HEK293 (cell line): ENCODE measurements around the gene CCDC24.

Source experiments
- CTCF ChIA-PET: fragments of 350-600 bp; formaldehyde crosslinking; extraction: SDS; loops from one replicate; lab custom pipeline; 2021; ENCODE audit warnings: antibody characterized with exemption; lab: Yijun Ruan, JAX
- POLR2A ChIA-PET: fragments of 300-600 bp; formaldehyde crosslinking; extraction: SDS; loops from one replicate; lab custom pipeline; 2020; ENCODE audit warnings: antibody characterized with exemption, inconsistent platforms; lab: Yijun Ruan, JAX
- H3K27ac ChIP-seq: fragments of 200-500 bp; sonication (Bioruptor generic); 2 replicates; pipeline ENCODE4 v1.5.1; 2014; ENCODE audit warnings: low read depth, low read length, control low read depth, inconsistent platforms; ENCODE audit errors: extremely low read depth
- H3K36me3 ChIP-seq, 2 experiments: fragments of 200-500 bp in 1 of 2; sonication (Bioruptor generic) in 1 of 2; 1 replicate in 1 of 2; 2 replicates in 1 of 2; pipeline ENCODE4 v1.5.1; 2014 to 2017; ENCODE audit warnings: inconsistent platforms in 2 of 2, low read length in 2 of 2; ENCODE audit not compliant: control insufficient read depth in 2 of 2, insufficient read depth in 1 of 2
- H3K4me1 ChIP-seq: fragments of 200-500 bp; sonication (Bioruptor generic); 2 replicates; pipeline ENCODE4 v1.5.1; 2014; ENCODE audit warnings: mild to moderate bottlenecking, low read length, inconsistent platforms; ENCODE audit not compliant: control insufficient read depth, insufficient read depth
- H3K4me3 ChIP-seq: 2 replicates; pipeline ENCODE4 v1.5.1; 2011; ENCODE audit warnings: low read depth, mild to moderate bottlenecking, control low read depth, low read length, moderate library complexity
- H3K9me3 ChIP-seq: fragments of 200-500 bp; sonication (Bioruptor generic); 2 replicates; pipeline ENCODE4 v1.5.1; 2014; ENCODE audit warnings: low read depth, low read length, inconsistent platforms; ENCODE audit not compliant: control insufficient read depth, insufficient read depth
- HOXC10 ChIP-seq: sonication (generic); formaldehyde crosslinking; IDR thresholded peaks from 2 replicates; pipeline ENCODE4 v1.8.1; 2023; ENCODE audit warnings: mild to moderate bottlenecking, missing genetic modification reagents
- MEIS1 ChIP-seq: sonication (generic); formaldehyde crosslinking; IDR thresholded peaks from 2 replicates; pipeline ENCODE4 v1.8.1; 2022; ENCODE audit warnings: missing genetic modification reagents, mild to moderate bottlenecking, borderline replicate concordance
- REPIN1 ChIP-seq: fragments of 450-650 bp; formaldehyde crosslinking; IDR thresholded peaks from 2 replicates; pipeline ENCODE4 v1.5.1; 2017; ENCODE audit warnings: missing biosample characterization, missing genetic modification characterization, low read depth
- SCRT1 ChIP-seq: fragments of 450-650 bp; formaldehyde crosslinking; IDR thresholded peaks from 2 replicates; pipeline ENCODE4 v1.5.1; 2016; ENCODE audit warnings: missing biosample characterization, missing genetic modification characterization, borderline replicate concordance
- ZBTB17 ChIP-seq: fragments of 450-650 bp; formaldehyde crosslinking; IDR thresholded peaks from 2 replicates; pipeline ENCODE4 v1.5.1; 2016; ENCODE audit warnings: missing biosample characterization, missing genetic modification characterization
- ZEB2 ChIP-seq: fragments of 450-650 bp; formaldehyde crosslinking; IDR thresholded peaks from 2 replicates; pipeline ENCODE4 v1.5.1; 2016; ENCODE audit warnings: missing biosample characterization, missing genetic modification characterization
- ZNF112 ChIP-seq: fragments of 450-650 bp; formaldehyde crosslinking; IDR thresholded peaks from 2 replicates; pipeline ENCODE4 v1.5.0; 2017; ENCODE audit warnings: missing biosample characterization, missing genetic modification characterization
- ZNF184 ChIP-seq: fragments of 450-650 bp; IDR thresholded peaks from 2 replicates; pipeline ENCODE4 v1.5.1; 2018; ENCODE audit warnings: missing biosample characterization, mild to moderate bottlenecking, missing genetic modification characterization
- ZNF221 ChIP-seq: fragments of 450-650 bp; formaldehyde crosslinking; IDR thresholded peaks from 2 replicates; pipeline ENCODE4 v1.5.1; 2017; ENCODE audit warnings: missing biosample characterization, missing genetic modification characterization, borderline replicate concordance
- ZNF23 ChIP-seq: fragments of 450-650 bp; formaldehyde crosslinking; IDR thresholded peaks from 2 replicates; pipeline ENCODE4 v1.5.1; 2016; ENCODE audit warnings: missing biosample characterization, missing genetic modification characterization, borderline replicate concordance
- ZNF26 ChIP-seq: fragments of 450-650 bp; formaldehyde crosslinking; IDR thresholded peaks from 2 replicates; pipeline ENCODE4 v1.5.1; 2016; ENCODE audit warnings: missing biosample characterization, missing genetic modification characterization
- ZNF266 ChIP-seq: fragments of 450-650 bp; formaldehyde crosslinking; IDR thresholded peaks from 2 replicates; pipeline ENCODE4 v1.5.1; 2016; ENCODE audit warnings: missing biosample characterization, missing genetic modification characterization, low read depth
- ZNF302 ChIP-seq: fragments of 450-650 bp; formaldehyde crosslinking; IDR thresholded peaks from 2 replicates; pipeline ENCODE4 v1.5.1; 2016; ENCODE audit warnings: missing biosample characterization, missing genetic modification characterization, low read depth
- ZNF394 ChIP-seq: fragments of 450-650 bp; formaldehyde crosslinking; IDR thresholded peaks from 2 replicates; pipeline ENCODE4 v1.5.1; 2016; ENCODE audit warnings: missing biosample characterization, missing genetic modification characterization, mild to moderate bottlenecking, moderate library complexity, borderline replicate concordance
- ZNF404 ChIP-seq: fragments of 450-650 bp; formaldehyde crosslinking; IDR thresholded peaks from 2 replicates; pipeline ENCODE4 v1.5.1; 2017; ENCODE audit warnings: missing biosample characterization, missing genetic modification characterization
- ZNF449 ChIP-seq: fragments of 450-650 bp; formaldehyde crosslinking; IDR thresholded peaks from 2 replicates; pipeline ENCODE4 v1.5.1; 2017; ENCODE audit warnings: missing biosample characterization, mild to moderate bottlenecking, missing genetic modification characterization, moderate library complexity
- ZNF626 ChIP-seq: fragments of 450-650 bp; sonication (Bioruptor Pico); formaldehyde crosslinking; IDR thresholded peaks from 2 replicates; pipeline ENCODE4 v1.5.1; 2018; ENCODE audit warnings: missing biosample characterization, missing genetic modification characterization, inconsistent platforms
- ZNF777 ChIP-seq: fragments of 450-650 bp; formaldehyde crosslinking; IDR thresholded peaks from 2 replicates; pipeline ENCODE4 v1.5.1; 2017; ENCODE audit warnings: missing biosample characterization, missing genetic modification characterization, borderline replicate concordance
- TF ChIP-seq, protein P1 (sequence below): fragments of 450-650 bp; formaldehyde crosslinking; IDR thresholded peaks from 2 replicates; pipeline ENCODE4 v1.5.1; 2017; ENCODE audit warnings: missing biosample characterization, missing genetic modification characterization

Gene CCDC24

DNA sequence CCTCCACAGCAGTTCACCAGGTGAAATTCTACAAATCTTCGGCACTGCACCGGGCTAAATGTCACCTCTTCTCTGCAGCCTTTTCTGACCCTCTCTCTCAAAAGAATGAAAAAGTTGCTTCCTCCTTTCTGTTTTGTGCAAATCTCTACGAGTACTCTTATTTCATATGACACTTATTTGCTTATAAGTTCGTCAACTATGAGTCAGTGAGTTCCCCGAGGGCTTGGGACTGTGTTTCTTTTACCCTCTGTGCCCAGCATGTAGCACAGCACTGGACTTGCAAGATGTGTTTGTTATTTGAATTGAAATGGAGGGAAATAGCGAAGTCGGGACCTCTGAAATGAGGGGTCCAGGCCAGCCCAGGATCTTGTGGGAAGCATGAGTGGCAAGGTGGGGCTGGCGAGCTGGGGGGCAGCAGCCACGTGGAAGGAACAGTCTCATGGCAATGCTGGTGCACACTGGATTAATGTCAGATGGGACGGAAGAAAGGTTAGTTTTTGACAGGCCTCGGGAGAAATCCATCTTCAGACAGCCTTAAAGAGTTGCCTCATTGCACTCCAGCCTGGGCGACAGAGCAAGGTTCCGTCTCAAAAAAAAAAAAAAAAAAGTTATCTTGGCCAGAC lies 33.6 kb downstream of the CCDC24 start:
- POLR2A ChIA-PET = no interaction called here

GRCh38 chr1:44025816-44026215 lies 34.4 kb downstream of the CCDC24 start:
- ChIA-PET POLR2A (no interaction called here), CTCF (interaction anchor here (2.7 to 2.9 kb wide), 2 partner anchors 11 to 20 kb away, joined by 13 to 14 read pairs; no protein-coding TSS in a partner anchor)
- Histone ChIP-seq H3K36me3 (no peaks in the 10 kb centered on the region), H3K4me1 (no peaks in the 10 kb centered on the region), H3K27ac (no peak overlapping the region), H3K9me3 (no peaks in the 10 kb centered on the region), H3K4me3 (no peak overlapping the region)
- no peak for TF ChIP-seq ZNF23 (tag by site-specific recombination)

More for the DNA sequence above, 33.6 kb downstream of the CCDC24 start:
- CTCF ChIA-PET = interaction anchor here (0.7 to 2.9 kb wide), 3 partner anchors 11 to 90 kb away, joined by 4 to 14 read pairs (median 4); no protein-coding TSS in a partner anchor
- no peak overlapping the region for H3K27ac ChIP-seq
- TF ChIP-seq ZNF449 (no peak), ZNF302 (tag by site-specific recombination) (no peak), ZNF777 (tag by site-specific recombination) (no peak), ZNF26 (no peak), ZNF184 (tag by site-specific recombination) (no peak), MEIS1 (CRISPR knock-in tag) (no peak), ZEB2 (no peak), ZNF112 (tag by site-specific recombination) (no peak), ZNF626 (no peak)
- TF ChIP-seq, all 188 proteins: peak for 0
- Histone ChIP-seq H3K36me3 (no peaks in the 10 kb centered on the region), H3K9me3 (no peaks in the 10 kb centered on the region), H3K4me3 (no peak overlapping the region), H3K4me1 (no peaks in the 10 kb centered on the region)

- no peak overlapping the region for H3K4me3 ChIP-seq
- peaks cover 5% of the 10 kb centered on the region; the same call in 1 of the 2 replicates for H3K4me1 ChIP-seq
- H3K27ac ChIP-seq = no peak overlapping the region
- H3K36me3 ChIP-seq = no peaks in the 10 kb centered on the region
- no peak for TF ChIP-seq HOXC10 (CRISPR knock-in tag)
- TF ChIP-seq ZNF266 (tag by site-specific recombination) = no peak
- TF ChIP-seq REPIN1 (tag by site-specific recombination) = no peak
- TF ChIP-seq ZNF449 = no peak
- TF ChIP-seq, protein P1, sequence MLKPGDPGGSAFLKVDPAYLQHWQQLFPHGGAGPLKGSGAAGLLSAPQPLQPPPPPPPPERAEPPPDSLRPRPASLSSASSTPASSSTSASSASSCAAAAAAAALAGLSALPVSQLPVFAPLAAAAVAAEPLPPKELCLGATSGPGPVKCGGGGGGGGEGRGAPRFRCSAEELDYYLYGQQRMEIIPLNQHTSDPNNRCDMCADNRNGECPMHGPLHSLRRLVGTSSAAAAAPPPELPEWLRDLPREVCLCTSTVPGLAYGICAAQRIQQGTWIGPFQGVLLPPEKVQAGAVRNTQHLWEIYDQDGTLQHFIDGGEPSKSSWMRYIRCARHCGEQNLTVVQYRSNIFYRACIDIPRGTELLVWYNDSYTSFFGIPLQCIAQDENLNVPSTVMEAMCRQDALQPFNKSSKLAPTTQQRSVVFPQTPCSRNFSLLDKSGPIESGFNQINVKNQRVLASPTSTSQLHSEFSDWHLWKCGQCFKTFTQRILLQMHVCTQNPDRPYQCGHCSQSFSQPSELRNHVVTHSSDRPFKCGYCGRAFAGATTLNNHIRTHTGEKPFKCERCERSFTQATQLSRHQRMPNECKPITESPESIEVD = no peak
- no peak for TF ChIP-seq ZNF221 (tag by site-specific recombination)
- no peak for TF ChIP-seq ZBTB17 (tag by site-specific recombination)
- no peak for TF ChIP-seq SCRT1
- no peak for TF ChIP-seq ZNF394 (tag by site-specific recombination)
- TF ChIP-seq ZNF404 (tag by site-specific recombination) = no peak
- CTCF ChIA-PET = interaction anchor here (0.8 to 2.9 kb wide), 3 partner anchors 9 to 21 kb away, joined by 3 to 14 read pairs (median 13); no protein-coding TSS in a partner anchor
- POLR2A ChIA-PET = no interaction called here
- H3K9me3 ChIP-seq = no peaks in the 10 kb centered on the region
These were observed 35.9 kb downstream of the CCDC24 start for GRCh38 chr1:44027320-44027719.
